Gastrocnemius medialis (tissue), 4 donors: Measurements from ENCODE around the gene INPP5E.

ENCODE experiments used
- CTCF ChIP-seq, 5 experiments: fragments of 450-650 bp in 3 of 5; fragments of 200-600 bp in 2 of 5; sonication (generic) in 2 of 5; IDR thresholded peaks in 4 of 5; conservative IDR thresholded peaks in 1 of 5; 1 replicate in 4 of 5; 2 replicates in 1 of 5; pipeline ENCODE4 v1.5.1; 2016 to 2019; ENCODE audit warnings: antibody characterized with exemption in 5 of 5, mild to moderate bottlenecking in 3 of 5, moderate library complexity in 3 of 5
- POLR2A ChIP-seq, 2 donors: fragments of 450-650 bp; IDR thresholded peaks; one replicate each; pipeline ENCODE4 v1.6.1; 2017; ENCODE audit warnings: antibody characterized with exemption in 2 of 2, mild to moderate bottlenecking in 2 of 2, moderate library complexity in 2 of 2

GRCh38 chr9:136418182-136419091 is 21.2 kb downstream of the INPP5E start:
- no peak for TF ChIP-seq CTCF (IDR thresholded peaks at IDR 0.05 in 4 of 5, conservative IDR thresholded peaks at IDR 0.05 in 1 of 5)
- TF ChIP-seq POLR2A (IDR thresholded peaks at IDR 0.05): no peak
